Heart left ventricle (tissue), 13 donors: ENCODE measurements around the gene PPP1R9B.

Experiments
- POLR2A ChIP-seq, 2 donors: fragments of 450-650 bp; IDR thresholded peaks; one replicate each; pipeline ENCODE4 v1.6.1; 2017; ENCODE audit warnings: antibody characterized with exemption in 2 of 2, mild to moderate bottlenecking in 2 of 2, moderate library complexity in 2 of 2
- TF ChIP-seq, protein P1 (sequence below), 12 donors: fragments of 200-600 bp; sonication (generic) in 4 of 12; IDR thresholded peaks; one replicate each; pipeline versions ENCODE4 v1.5.0 to v1.8.0; 2018 to 2022; ENCODE audit warnings: antibody characterized with exemption in 12 of 12, mild to moderate bottlenecking in 5 of 12
- donor health status: ischemic (EF 13 %, LVEDD 7.1; RV severe dilation, severe dysfunction).
- donor health status: DM: no; HTN: yes; CAD: no.
- donor health status: DM: no; HTN: no; CAD: no.
- donor health status: ischemic (EF 25% LVEDD 6.9; RV normal size, moderate dysfunction).
- donor health status: ischemic (EF 25% LVEDD 5.7; RV mildly dilated, moderate dysfunction).
- donor health status: ischemic (EF 35%, LVEDD 5.7; RV mildly dilated, moderate dysfunction).
- donor health status: nonischemic (EF 11% LVEDD 7.7; RV severe dilation, severe dysfunction).
- donor health status: DM: yes; HTN: yes; CAD: no.
- donor health status: PGD.
- donor health status: ischemic (EF 29% LVEDD 5.4; RV normal size, mild dysfunction).
- donor health status: nonischemic (EF 23%, LVEDD 6.1; RV moderate dilation, normal function).

DNA sequence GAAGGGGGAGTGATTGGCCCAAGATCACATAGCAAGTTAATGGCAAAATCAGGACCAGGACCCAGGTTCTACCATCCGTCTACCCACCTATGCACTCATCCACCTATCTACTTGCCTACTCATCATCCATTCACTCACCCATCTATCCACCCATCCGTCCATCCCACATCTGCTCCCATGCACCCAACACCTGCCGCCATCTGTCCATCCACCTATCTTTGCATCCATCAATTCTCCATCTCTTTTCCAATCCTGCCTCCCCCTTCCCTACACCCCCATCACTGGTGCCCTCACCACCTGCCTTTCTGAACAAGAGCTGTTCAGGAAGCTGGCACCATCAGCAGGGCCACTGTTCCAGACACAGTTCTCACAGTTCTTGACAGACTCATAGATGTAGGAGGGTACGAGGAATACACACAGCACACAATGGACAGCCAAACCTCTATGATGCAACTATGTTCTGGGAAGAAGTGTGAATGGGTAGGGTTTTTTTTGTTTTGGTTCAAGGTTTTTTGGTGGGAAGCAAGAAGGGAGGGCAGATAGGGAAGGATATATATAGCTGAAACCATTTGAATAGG, 25.0 kb downstream of the PPP1R9B start:
- TF ChIP-seq, protein P1, sequence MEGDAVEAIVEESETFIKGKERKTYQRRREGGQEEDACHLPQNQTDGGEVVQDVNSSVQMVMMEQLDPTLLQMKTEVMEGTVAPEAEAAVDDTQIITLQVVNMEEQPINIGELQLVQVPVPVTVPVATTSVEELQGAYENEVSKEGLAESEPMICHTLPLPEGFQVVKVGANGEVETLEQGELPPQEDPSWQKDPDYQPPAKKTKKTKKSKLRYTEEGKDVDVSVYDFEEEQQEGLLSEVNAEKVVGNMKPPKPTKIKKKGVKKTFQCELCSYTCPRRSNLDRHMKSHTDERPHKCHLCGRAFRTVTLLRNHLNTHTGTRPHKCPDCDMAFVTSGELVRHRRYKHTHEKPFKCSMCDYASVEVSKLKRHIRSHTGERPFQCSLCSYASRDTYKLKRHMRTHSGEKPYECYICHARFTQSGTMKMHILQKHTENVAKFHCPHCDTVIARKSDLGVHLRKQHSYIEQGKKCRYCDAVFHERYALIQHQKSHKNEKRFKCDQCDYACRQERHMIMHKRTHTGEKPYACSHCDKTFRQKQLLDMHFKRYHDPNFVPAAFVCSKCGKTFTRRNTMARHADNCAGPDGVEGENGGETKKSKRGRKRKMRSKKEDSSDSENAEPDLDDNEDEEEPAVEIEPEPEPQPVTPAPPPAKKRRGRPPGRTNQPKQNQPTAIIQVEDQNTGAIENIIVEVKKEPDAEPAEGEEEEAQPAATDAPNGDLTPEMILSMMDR (IDR thresholded peaks at IDR 0.05) = no peak
- TF ChIP-seq POLR2A (IDR thresholded peaks at IDR 0.05) = no peak
